RWPE1 (cell line): ENCODE results near the gene MAT2A.
A peak's percentile ranks its signal among the peaks of the same experiment; 100 is the strongest.

Source experiments
- CTCF ChIA-PET: fragments of 350-600 bp; sonication (Branson Sonifier 250); formaldehyde crosslinking; extraction: SDS; loops from one replicate; lab custom pipeline; 2021; lab: Yijun Ruan, JAX
- POLR2A ChIA-PET: fragments of 400-600 bp; formaldehyde crosslinking; extraction: SDS; loops from one replicate; lab custom pipeline; 2020; ENCODE audit warnings: antibody characterized with exemption; ENCODE audit not compliant: low non-redundant PET; lab: Yijun Ruan, JAX
- DNase-seq: peaks from one replicate; pipeline ENCODE4 v3.0.0; 2012; ENCODE audit warnings: low spot score
- H3K27ac ChIP-seq: fragments of 450-650 bp; 2 replicates; pipeline ENCODE4 v1.5.1; 2017
- TF ChIP-seq, protein P1 (sequence below): fragments of 450-650 bp; conservative IDR thresholded peaks from 2 replicates; pipeline ENCODE4 v1.5.1; 2017; ENCODE audit warnings: low read depth, mild to moderate bottlenecking

Gene MAT2A

GRCh38 chr2:85537600-85538506 lies 1.1 kb upstream of the MAT2A start:
- ChIA-PET CTCF (interaction anchor here (0.6 to 1.5 kb wide), 5 partner anchors 14 to 118 kb away, joined by 3 to 9 read pairs (median 5); no protein-coding TSS in a partner anchor), POLR2A (interaction anchor here (0.6 to 2.2 kb wide), 12 partner anchors 11 to 998 kb away, joined by 3 to 10 read pairs (median 4); no protein-coding TSS in a partner anchor)
- no peak for DNase-seq
- TF ChIP-seq, protein P1, sequence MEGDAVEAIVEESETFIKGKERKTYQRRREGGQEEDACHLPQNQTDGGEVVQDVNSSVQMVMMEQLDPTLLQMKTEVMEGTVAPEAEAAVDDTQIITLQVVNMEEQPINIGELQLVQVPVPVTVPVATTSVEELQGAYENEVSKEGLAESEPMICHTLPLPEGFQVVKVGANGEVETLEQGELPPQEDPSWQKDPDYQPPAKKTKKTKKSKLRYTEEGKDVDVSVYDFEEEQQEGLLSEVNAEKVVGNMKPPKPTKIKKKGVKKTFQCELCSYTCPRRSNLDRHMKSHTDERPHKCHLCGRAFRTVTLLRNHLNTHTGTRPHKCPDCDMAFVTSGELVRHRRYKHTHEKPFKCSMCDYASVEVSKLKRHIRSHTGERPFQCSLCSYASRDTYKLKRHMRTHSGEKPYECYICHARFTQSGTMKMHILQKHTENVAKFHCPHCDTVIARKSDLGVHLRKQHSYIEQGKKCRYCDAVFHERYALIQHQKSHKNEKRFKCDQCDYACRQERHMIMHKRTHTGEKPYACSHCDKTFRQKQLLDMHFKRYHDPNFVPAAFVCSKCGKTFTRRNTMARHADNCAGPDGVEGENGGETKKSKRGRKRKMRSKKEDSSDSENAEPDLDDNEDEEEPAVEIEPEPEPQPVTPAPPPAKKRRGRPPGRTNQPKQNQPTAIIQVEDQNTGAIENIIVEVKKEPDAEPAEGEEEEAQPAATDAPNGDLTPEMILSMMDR = no peak
- H3K27ac ChIP-seq = peak overlapping the region; percentile 98

GRCh38 chr2:85539361-85540132 lies 579 bp downstream of the MAT2A start:
- no peak for DNase-seq
- ChIA-PET CTCF (interaction anchor here (0.7 to 1.5 kb wide), 9 partner anchors 12 to 120 kb away, joined by 3 to 9 read pairs (median 5); no protein-coding TSS in a partner anchor), POLR2A (interaction anchor here (0.5 to 2.2 kb wide), 10 partner anchors 21 to 125 kb away, joined by 3 to 10 read pairs (median 5); partner anchors contain the start of gene SH2D6)
- peak overlapping the region; percentile 98 for H3K27ac ChIP-seq
- TF ChIP-seq, protein P1 = no peak

- H3K27ac ChIP-seq = peak overlapping the region; percentile 98
- POLR2A ChIA-PET = interaction anchor here (1.6 to 2.2 kb wide), 3 partner anchors 35 to 121 kb away, joined by 4 to 10 read pairs (median 9); partner anchors contain the start of gene SH2D6
- CTCF ChIA-PET = interaction anchor here (0.5 kb wide), 1 partner anchor 106 kb away, joined by 5 read pairs; no protein-coding TSS in a partner anchor
- DNase-seq = no peak
- TF ChIP-seq, protein P1 = no peak
Observed at GRCh38 chr2:85540133-85540648, 1.2 kb downstream of the MAT2A start.

GRCh38 chr2:85541262-85541661 lies 2.3 kb downstream of the MAT2A start:
- ChIA-PET POLR2A (interaction anchor here (1.6 kb wide), 1 partner anchor 36 kb away, joined by 4 read pairs; no protein-coding TSS in a partner anchor), CTCF (no interaction called here)
- TF ChIP-seq, protein P1 = no peak
- DNase-seq = no peak
- H3K27ac ChIP-seq = no peak overlapping the region

- ChIA-PET POLR2A (no interaction called here), CTCF (interaction anchor here (0.6 kb wide), 1 partner anchor 39 kb away, joined by 5 read pairs; no protein-coding TSS in a partner anchor)
- TF ChIP-seq, protein P1 = no peak
- no peak for DNase-seq
- H3K27ac ChIP-seq = peak overlapping the region; percentile 49; the same call in 1 of the 2 replicates
Observed at GRCh38 chr2:85541753-85542457, 2.9 kb downstream of the MAT2A start.
